ENCODE results near the gene MEGF9. TPM values are rescaled to one million over a fixed set of nuclear protein-coding genes. Genes with fewer than 3 reads are reported as not detected.

The MEGF9 gene
- polyA plus RNA-seq, 1 of the 3 experiments (the other 2 are of a cell fraction) = 1.8 TPM

- ChIA-PET POLR2A (no interaction called here), CTCF (interaction anchor here (1.0 to 2.2 kb wide), 2 partner anchors 7 to 117 kb away, joined by 3 to 11 read pairs; no protein-coding TSS in a partner anchor)
- H3K9ac ChIP-seq = no peak overlapping the region
- H3K36me3 ChIP-seq (replicated peaks in 1 of 2; ENCODE audit: control insufficient read depth in 1 of 2, insufficient read depth in 2 of 2, low read length in 1 of 2) = peaks cover 0 to 4% of the 10 kb centered on the region in 2 experiments
- H3K4me3 ChIP-seq (ENCODE audit: low read depth in 2 of 2, low read length in 1 of 2) = no peak overlapping the region
- no peak for DNase-seq
- H3K4me2 ChIP-seq = no peak overlapping the region
- no peaks in the 10 kb centered on the region for H3K79me2 ChIP-seq (ENCODE audit: insufficient read depth)
- H2AFZ ChIP-seq (ENCODE audit: low read depth) = no peak overlapping the region
- TF ChIP-seq, protein P1, sequence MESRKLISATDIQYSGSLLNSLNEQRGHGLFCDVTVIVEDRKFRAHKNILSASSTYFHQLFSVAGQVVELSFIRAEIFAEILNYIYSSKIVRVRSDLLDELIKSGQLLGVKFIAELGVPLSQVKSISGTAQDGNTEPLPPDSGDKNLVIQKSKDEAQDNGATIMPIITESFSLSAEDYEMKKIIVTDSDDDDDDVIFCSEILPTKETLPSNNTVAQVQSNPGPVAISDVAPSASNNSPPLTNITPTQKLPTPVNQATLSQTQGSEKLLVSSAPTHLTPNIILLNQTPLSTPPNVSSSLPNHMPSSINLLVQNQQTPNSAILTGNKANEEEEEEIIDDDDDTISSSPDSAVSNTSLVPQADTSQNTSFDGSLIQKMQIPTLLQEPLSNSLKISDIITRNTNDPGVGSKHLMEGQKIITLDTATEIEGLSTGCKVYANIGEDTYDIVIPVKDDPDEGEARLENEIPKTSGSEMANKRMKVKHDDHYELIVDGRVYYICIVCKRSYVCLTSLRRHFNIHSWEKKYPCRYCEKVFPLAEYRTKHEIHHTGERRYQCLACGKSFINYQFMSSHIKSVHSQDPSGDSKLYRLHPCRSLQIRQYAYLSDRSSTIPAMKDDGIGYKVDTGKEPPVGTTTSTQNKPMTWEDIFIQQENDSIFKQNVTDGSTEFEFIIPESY (IDR thresholded peaks at IDR 0.05; ENCODE audit: borderline replicate concordance, low read depth) = no peak
- TF ChIP-seq SMC3 (IDR thresholded peaks at IDR 0.05; ENCODE audit: low read depth, low read length) = no peak
- no peak for TF ChIP-seq TCF12 (IDR thresholded peaks at IDR 0.05)
- no peak for TF ChIP-seq NFIC (IDR thresholded peaks at IDR 0.05; ENCODE audit: borderline replicate concordance)
- no peak for TF ChIP-seq MEF2A (IDR thresholded peaks at IDR 0.05; ENCODE audit: borderline replicate concordance, low read depth)
- TF ChIP-seq TAF1 (IDR thresholded peaks at IDR 0.05; ENCODE audit: borderline replicate concordance, low read depth, low read length) = no peak
- TF ChIP-seq YY1 (IDR thresholded peaks at IDR 0.05; ENCODE audit: low read depth) = no peak
- TF ChIP-seq MAX (IDR thresholded peaks at IDR 0.05; ENCODE audit: low read depth) = no peak
- no peak for TF ChIP-seq USF1 (IDR thresholded peaks at IDR 0.05; ENCODE audit: borderline replicate concordance, low read depth)
- TF ChIP-seq SIN3A (IDR thresholded peaks at IDR 0.05; ENCODE audit: borderline replicate concordance, low read depth, low read length) = no peak
- no peak for TF ChIP-seq MXI1 (IDR thresholded peaks at IDR 0.05; ENCODE audit: low read depth, low read length)
- no peak for TF ChIP-seq EP300 (IDR thresholded peaks at IDR 0.05; ENCODE audit: borderline replicate concordance in 1 of 2, low read depth in 1 of 2, low read length in 1 of 2)
- no peak for TF ChIP-seq GATA2 (CRISPR knock-in tag; IDR thresholded peaks at IDR 0.05)
- TF ChIP-seq IRF3 (IDR thresholded peaks at IDR 0.05; ENCODE audit: low read depth, low read length) = no peak
- no peak for TF ChIP-seq RFX5 (IDR thresholded peaks at IDR 0.05; ENCODE audit: low read length)
- no peak overlapping the region for H3K27ac ChIP-seq (ENCODE audit: low read depth in 2 of 2, low read length in 1 of 2)
- H4K20me1 ChIP-seq (ENCODE audit: insufficient read depth) = no peaks in the 10 kb centered on the region
- WGBS (ENCODE audit: low lambda C conversion rate) = 75% methylated on average over 2 of the region's 2 CpGs
- H3K9me2 ChIP-seq = no peaks in the 10 kb centered on the region
- peaks cover 0 to 7% of the 10 kb centered on the region in 2 experiments; a peak in 2 of 4 replicates for H3K4me1 ChIP-seq (ENCODE audit: control insufficient read depth in 1 of 2, insufficient read depth in 2 of 2, low read depth in 1 of 2, low read length in 1 of 2)
- no peaks in the 10 kb centered on the region for H3K27me3 ChIP-seq (ENCODE audit: insufficient read depth)
- H3F3A ChIP-seq (replicated peaks; ENCODE audit: insufficient read depth) = peaks cover 18% of the 10 kb centered on the region
- no peaks in the 10 kb centered on the region for H3K9me3 ChIP-seq
These were observed 87.2 kb downstream of the MEGF9 start for GRCh38 chr9:120627073-120627472.

Measured in SK-N-SH (cell line).